Mononuclear cell (primary cell): ENCODE measurements around the gene STX1A. TPM values are rescaled to one million over a fixed set of nuclear protein-coding genes. Genes with fewer than 3 reads are reported as not detected.
"Not testable (repeated sequence)": the region's sequence is repeated elsewhere in the genome, so short reads cannot be mapped to it uniquely, and the experiment has no call there.

Experiments
- H3K27me3 ChIP-seq: 2 replicates; pipeline ENCODE4 v1.6.0; 2011; ENCODE audit warnings: low read length, control low read depth; ENCODE audit not compliant: insufficient read depth
- H3K4me1 ChIP-seq: 2 replicates; pipeline ENCODE4 v1.5.1; 2011; ENCODE audit warnings: mild to moderate bottlenecking, low read length, control low read depth; ENCODE audit not compliant: insufficient read depth
- H3K4me3 ChIP-seq: 2 replicates; pipeline ENCODE4 v1.5.1; 2011; ENCODE audit warnings: mild to moderate bottlenecking, low read length, moderate library complexity
- H3K9me3 ChIP-seq: 2 replicates; pipeline ENCODE4 v1.5.1; 2011; ENCODE audit warnings: low read depth, mild to moderate bottlenecking, control low read depth, low read length
- total RNA-seq: library from RNA; depleted of rRNA; stranded (reverse); fragments of >200 nt; gene quantifications from one replicate; pipeline ENCODE4 v1.2.3, GENCODE V29; 2012

STX1A gene
- total RNA-seq, 1 donor: 18.6 TPM

DNA sequence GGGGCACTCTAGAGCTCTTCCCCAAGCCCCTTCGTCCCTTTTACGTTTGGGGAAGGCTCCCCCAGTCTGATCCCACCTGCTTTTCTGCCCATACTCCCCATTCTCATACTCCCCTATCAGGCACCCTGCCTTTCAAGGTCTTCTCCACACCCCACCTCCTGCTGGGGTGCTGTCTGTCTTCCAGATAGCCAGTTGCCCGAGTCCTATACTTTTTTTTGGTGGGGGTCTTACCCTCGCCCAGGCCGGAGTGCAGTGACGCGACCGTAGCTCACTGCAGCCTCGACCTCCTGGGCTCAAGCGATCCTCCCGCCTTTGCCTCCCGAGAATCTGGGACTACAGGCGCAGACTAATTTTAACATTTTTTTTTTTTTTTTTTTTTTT is 19.9 kb upstream of the STX1A start:
- H3K4me1 ChIP-seq: peaks cover 21% of the 10 kb centered on the region
- no peaks in the 10 kb centered on the region for H3K9me3 ChIP-seq
- no peaks in the 10 kb centered on the region for H3K27me3 ChIP-seq
- peak overlapping the region; percentile 72 for H3K4me3 ChIP-seq

DNA sequence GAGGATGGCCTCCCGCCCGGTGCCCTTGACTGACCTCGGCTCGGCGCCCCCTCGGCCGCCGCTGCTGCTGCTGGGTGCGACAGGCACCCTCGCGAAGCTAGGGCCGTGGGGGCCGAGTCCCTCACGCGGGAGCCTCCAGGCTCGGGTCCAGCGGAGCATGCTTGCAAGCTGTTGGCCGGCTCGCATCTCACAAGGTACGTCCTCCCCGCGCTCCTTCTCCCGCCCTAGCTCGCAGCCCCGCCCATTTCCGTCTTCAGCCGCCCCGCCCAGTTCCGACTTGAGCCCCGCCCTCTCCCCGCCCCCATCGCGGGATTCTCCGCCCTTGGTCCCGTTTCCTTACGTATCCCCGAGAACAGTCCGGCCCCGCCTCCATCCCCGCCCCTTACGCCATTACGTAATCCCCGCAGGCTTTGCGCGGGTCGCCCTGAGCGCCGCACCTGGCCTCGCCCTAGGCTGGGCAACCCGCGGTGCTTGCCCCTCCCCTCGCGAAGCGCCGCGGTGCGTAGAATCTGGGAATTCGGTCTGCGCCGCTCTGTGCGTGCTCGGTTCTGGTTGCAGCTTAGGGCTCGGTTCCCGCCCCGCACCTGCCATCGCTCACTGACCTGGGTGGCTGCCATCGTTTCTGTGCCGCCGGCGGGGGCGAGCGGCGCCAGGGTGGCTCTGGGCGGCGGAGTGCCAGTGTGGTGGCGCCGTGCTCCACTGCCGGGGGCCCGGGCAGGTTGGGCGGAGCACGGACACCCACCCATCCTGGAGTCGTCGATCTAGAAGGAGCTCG is 19.3 kb upstream of the STX1A start, which contains the start of gene ABHD11:
Gene ABHD11, minus strand, starts transcription at position 191 of the 775 bp plus-strand sequence. Its CDS starts 32 bp downstream, at position 159.
- Histone ChIP-seq H3K4me3 (peak within 1 kb of the TSS; percentile 72), H3K9me3 (no peaks in the 10 kb centered on the region), H3K4me1 (peaks cover 21% of the 10 kb centered on the region), H3K27me3 (no peaks in the 10 kb centered on the region)

DNA sequence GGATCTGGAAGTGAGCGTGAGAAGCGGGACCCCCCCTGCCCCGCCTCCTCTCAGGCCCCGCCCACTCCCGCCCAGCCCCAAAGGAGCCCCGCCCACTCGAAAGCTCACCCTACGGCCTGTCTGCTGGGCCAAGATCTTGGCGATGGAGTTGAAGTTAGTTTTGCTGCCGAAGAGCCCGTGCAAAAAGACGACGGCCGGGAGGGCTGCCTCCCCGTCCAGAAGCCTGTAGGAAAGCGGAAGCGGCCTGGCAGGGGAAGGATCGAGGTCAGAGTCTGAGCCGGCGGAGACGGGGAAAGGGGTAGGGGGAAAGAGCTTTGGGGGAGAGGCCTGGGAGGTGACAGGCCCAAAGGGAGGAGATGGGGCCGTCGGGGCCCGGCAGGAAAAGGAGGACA is 18.7 kb upstream of the STX1A start:
- Histone ChIP-seq H3K4me1 (peaks cover 21% of the 10 kb centered on the region), H3K9me3 (no peaks in the 10 kb centered on the region), H3K4me3 (peak overlapping the region; percentile 72), H3K27me3 (no peaks in the 10 kb centered on the region)

DNA sequence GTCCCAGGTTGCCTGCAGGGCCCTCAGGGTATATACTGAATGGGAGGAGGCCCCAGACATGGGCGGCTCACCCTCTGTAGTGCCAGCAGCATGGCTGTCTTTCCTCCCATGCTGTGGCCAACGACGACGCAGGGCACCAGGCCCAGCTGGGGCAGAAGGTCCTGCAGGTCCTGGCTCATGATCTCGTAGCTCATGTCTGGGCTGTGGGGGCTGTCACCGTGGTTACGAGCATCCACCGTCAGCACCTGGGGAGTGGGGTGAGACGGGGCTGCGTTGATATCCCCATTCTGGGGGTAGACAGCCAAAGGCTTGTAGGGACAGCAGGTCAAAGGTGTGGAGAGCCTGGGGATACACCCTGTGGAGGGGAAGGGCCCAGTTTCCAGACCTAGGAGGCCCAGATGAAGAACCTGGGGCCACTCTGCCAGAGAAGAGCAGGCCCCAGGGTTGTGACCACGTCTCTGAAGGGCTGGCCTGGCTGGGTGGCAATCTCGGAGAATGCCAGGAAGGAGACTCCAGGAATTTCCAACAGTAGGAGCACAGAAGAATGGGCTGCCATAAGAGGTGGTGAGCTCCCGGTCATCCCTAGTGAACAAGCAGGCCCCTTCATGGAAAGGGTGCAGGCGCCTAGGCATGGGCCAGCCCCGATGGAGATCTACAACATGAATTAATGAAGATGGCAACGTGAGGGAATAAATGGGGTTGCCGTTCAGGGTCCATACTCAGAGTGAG is 18.2 kb upstream of the STX1A start:
- Histone ChIP-seq H3K4me1 (peaks cover 21% of the 10 kb centered on the region), H3K27me3 (no peaks in the 10 kb centered on the region), H3K4me3 (peak overlapping the region; percentile 72), H3K9me3 (no peaks in the 10 kb centered on the region)

DNA sequence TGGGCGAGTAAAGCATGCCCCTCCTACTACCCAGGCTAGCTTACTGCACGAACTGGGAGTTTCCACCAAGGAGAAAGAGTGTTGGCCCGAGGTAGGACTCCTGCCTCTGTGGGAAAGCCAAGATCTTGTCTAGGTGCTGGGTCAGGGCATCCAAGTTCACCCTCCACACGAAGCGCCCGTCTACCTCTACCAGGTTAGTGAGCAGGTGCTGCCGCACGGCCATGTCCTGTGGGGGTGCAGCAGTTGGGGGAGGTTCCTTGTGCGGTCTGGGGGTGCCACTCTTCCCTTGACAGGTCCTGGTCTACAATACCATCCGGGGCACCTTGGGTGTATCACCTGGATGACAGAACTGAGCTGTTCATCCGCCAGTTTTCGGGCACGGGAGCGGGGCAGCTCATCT is 17.4 kb upstream of the STX1A start:
- Histone ChIP-seq H3K27me3 (no peaks in the 10 kb centered on the region), H3K4me1 (peaks cover 21% of the 10 kb centered on the region), H3K9me3 (no peaks in the 10 kb centered on the region), H3K4me3 (no peak overlapping the region)

DNA sequence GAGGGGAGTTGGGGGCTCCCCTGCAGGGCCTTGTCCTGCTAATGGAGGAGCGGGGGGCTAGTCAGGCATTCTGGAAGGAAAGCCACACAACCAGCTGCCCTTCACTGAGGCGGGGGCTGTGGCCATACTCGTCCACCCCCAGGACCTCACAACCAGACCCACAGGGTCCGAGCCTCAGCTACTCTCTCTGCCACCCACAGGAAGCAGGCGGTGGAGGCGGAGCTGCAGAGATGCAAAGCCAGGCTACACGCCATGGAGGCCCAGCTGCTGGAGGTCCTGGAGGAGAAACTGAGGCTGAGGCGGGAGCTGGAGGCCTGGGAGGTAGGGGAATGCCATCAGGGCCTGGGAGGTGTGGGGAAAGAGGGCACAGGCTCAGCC is 16.0 kb upstream of the STX1A start:
- peaks cover 21% of the 10 kb centered on the region for H3K4me1 ChIP-seq
- H3K4me3 ChIP-seq: no peak overlapping the region
- no peaks in the 10 kb centered on the region for H3K27me3 ChIP-seq
- H3K9me3 ChIP-seq: no peaks in the 10 kb centered on the region

DNA sequence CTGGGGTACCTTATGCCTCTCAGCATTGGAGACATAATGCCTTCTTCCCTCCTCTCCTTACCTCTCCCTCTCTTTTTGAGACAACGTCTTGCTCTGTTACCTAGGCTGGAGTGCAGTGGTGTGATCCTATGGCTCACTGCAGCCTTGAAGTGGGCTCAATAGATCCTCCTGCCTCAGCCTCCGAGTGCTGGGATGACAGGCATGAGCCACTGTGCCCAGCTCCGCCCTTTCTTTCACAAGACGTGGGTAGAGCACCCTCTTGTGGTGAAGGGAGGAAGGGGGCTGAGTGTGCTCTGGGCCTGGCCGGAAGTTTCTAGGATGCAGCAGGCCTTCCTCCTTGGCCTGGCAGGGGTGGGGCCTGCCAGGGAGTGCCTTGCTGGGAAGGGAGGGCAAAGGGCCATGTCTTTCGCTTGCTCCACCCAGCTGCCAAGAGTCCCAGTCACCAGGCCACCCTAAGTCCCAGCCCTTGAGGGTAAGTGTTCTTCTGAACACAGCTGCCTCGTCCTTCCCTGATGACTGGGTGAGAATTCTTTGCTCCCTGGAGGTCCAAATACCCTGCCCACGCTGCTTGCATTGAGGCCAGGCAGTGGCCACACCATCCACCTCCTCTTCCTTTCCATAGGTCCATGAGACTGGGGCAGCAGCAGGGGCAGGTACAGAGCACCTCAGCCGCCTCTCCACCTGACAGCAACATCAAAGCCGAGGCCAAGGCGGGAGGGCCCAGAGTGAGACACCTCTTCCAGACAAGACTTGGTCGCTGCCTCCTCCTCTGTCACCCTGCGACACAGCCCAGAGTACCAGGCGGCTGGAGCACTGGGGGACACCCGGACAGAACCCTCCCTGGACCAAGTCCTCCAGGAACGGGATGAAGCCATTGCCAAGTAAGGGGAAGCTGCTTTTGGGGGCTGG is 15.4 kb upstream of the STX1A start:
- H3K9me3 ChIP-seq: no peaks in the 10 kb centered on the region
- H3K4me3 ChIP-seq: no peak overlapping the region
- H3K27me3 ChIP-seq: no peaks in the 10 kb centered on the region
- peaks cover 21% of the 10 kb centered on the region for H3K4me1 ChIP-seq

DNA sequence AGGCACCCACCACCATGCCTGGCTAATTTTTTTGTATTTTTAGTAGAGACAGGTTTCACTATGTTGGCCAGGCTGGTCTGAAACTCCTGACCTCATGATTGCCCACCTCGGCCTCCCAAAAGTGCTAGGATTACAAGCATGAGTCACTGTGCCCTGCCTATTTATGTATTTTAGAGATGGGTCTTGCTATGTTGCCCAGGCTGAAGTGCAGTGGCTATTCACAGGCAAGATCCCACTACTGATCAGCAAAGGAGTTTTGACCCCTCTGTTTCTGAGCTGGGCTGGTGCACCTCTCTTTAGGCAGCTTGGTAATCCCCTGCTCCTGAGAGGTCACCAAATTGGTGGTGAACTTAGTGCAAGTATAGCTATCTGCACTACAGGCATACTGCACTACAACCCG is 12.9 kb upstream of the STX1A start:
- peaks cover 9% of the 10 kb centered on the region for H3K4me1 ChIP-seq
- no peaks in the 10 kb centered on the region for H3K9me3 ChIP-seq
- no peak overlapping the region for H3K4me3 ChIP-seq
- H3K27me3 ChIP-seq: peaks cover 10% of the 10 kb centered on the region

DNA sequence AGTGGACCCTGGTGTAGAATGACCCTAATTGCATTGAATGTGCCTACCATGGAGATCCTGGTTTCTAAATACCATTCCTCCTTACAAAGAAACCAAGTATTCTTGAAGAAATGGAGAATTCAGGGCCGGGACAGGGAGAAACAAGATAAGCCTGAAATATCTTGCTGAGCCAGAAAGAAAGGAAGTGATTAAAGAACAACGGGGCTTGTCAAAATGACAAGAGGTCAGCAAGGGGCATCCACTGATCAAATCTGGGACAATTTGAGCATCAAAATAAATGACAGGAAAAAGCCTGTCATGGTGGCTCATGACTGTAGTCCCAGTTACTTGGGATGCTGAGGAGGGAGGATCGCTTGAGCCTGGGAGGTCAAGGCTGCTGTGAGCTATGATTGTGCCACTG is 11.0 kb upstream of the STX1A start:
- Histone ChIP-seq H3K4me1 (peaks cover 8% of the 10 kb centered on the region), H3K4me3 (no peak overlapping the region), H3K9me3 (no peaks in the 10 kb centered on the region), H3K27me3 (peaks cover 21% of the 10 kb centered on the region)

DNA sequence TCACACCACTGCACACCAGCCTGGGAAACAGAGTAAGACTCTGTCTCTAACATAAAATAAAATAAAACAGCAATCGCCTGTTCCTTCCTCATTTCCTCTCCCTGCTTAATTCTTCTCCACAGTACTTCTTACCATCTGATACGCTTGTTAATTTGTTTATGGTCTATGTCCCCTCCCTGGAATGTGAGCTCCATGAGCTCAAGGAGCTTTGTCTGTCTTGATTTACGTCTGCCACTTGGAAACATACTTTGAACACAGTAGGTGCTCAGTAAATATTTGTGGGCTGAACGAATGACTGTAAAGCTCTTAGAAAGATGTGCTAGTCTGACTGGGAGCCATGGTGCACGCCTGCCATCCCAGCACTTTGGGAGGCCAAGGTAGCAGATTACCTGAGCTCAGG is 9.1 kb upstream of the STX1A start:
- Histone ChIP-seq H3K9me3 (no peaks in the 10 kb centered on the region), H3K4me3 (no peak overlapping the region), H3K4me1 (no peaks in the 10 kb centered on the region), H3K27me3 (peaks cover 21% of the 10 kb centered on the region)

DNA sequence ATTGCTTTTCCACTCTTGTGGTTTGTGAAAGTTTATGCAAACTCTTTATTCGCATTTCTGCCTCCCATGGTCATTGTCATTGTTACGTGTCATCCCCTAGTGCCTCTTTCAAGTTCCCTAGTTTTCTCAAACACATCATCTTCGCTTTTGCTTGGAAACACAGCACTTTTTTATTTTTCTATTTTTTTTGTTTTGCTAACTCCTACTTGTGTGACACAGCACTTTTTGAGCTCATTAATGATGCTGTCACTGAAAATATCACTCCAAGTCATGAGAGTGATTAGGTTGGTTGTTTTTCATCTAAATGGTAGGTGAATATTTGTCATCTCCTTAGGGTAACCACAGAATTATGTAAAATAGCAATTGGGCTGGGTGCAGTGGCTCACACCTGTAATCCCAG is 8.5 kb upstream of the STX1A start:
- H3K4me1 ChIP-seq: no peaks in the 10 kb centered on the region
- H3K4me3 ChIP-seq: no peak overlapping the region
- H3K27me3 ChIP-seq: peaks cover 21% of the 10 kb centered on the region
- no peaks in the 10 kb centered on the region for H3K9me3 ChIP-seq

DNA sequence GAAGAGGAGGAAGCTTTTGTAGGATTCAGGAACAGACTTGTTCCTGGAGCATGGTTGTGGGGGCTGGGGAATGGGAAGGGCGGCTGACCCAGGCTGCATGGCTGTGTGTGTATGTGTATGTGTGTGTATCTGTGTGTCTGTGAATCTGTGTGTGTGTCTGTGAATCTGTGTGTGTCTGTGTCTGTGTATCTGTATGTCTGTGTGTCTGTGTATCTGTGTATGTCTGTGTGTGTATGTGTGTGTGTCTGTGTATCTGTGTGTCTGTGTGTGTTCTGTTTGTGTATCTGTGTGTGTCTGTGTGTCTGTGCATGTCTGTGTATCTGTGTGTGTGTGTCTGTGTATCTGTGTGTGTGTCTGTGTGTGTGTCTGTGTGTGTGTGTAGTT is 6.6 kb upstream of the STX1A start:
- Histone ChIP-seq H3K27me3 (peaks cover 26% of the 10 kb centered on the region), H3K4me1 (no peaks in the 10 kb centered on the region), H3K4me3 (no peak overlapping the region), H3K9me3 (no peaks in the 10 kb centered on the region)

DNA sequence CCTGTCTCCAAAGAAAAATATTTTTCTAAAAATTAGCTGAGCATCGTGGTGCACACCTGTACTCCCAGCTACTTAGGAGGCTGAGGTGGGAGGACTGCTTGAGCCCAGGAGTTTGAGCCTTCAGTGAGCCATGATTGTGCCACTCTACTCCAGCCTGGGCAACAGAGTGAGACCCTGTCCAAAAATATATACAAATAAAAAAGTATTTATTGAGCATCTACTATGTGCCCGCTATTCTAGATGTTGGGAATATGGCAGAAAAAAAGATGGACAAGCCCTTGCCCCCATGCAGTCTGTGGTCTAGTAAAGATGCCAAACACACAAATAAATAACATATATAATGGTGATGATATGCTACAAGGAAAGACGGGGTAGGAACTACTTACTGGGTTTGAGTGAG is 4.3 kb upstream of the STX1A start:
- Histone ChIP-seq H3K27me3 (peaks cover 35% of the 10 kb centered on the region), H3K4me1 (peaks cover 11% of the 10 kb centered on the region)

DNA sequence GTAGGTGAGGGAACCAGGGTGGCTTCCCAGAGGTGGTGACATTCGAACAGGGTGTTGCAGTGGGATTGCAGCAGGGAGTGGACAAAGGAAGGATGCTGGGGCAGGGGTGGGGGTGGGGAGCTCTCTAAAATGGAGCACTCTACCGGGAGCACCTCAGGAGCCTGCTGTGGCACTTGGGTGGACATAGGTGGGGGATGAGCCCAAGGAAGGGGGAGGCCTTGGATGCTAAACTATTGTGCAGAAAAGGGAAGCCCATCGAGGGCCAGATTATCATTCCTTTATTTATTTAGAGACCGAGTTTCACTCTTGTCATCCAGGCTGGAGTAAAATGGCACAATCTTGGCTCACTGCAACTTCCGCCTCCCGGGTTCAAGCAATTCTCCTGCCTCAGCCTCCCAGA is 3.3 kb upstream of the STX1A start:
- peaks cover 33% of the 10 kb centered on the region for H3K27me3 ChIP-seq

More for the DNA sequence above, 4.3 kb upstream of the STX1A start:
- H3K9me3 ChIP-seq: no peaks in the 10 kb centered on the region
- H3K4me3 ChIP-seq: no peak overlapping the region

DNA sequence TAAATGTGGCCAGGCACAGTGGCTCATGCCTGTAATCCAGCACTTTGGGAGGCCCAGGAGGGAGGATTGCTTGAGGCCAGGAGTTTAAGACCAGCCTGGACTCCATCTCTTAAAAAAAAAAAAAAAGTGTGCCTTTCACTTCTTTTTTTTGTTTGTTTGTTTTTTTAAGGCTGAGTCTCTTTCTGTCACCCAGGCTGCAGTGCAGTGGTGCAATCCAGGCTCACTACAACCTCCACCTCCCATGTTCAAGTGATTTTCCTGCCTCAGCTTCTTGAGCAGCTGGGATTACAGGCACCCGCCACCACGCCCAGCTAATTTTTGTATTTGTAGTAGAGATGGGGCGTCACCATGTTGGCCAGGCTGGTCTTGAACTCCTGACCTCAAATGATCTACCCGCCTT is 2.7 kb upstream of the STX1A start:
- peaks cover 32% of the 10 kb centered on the region for H3K27me3 ChIP-seq
- not testable (repeated sequence) for H3K9me3 ChIP-seq, H3K4me3 ChIP-seq
- H3K4me1 ChIP-seq: peaks cover 27% of the 10 kb centered on the region

More for the DNA sequence above, 3.3 kb upstream of the STX1A start:
- no peaks in the 10 kb centered on the region for H3K9me3 ChIP-seq
- H3K4me3 ChIP-seq: no peak overlapping the region
- H3K4me1 ChIP-seq: peaks cover 21% of the 10 kb centered on the region
